Measurements from ENCODE around the gene PAGR1.
"Not testable (repeated sequence)": the region's sequence is repeated elsewhere in the genome, so short reads cannot be mapped to it uniquely, and the experiment has no call there.

Gene PAGR1

GRCh38 chr16:29857133-29857760 is 41.3 kb downstream of the PAGR1 start:
- peaks cover 24% of the 10 kb centered on the region for H3K36me3 ChIP-seq (ENCODE audit: control insufficient read depth, insufficient read depth, low read length)
- H3K9ac ChIP-seq (ENCODE audit: low read length), result no peak overlapping the region
- H3K27me3 ChIP-seq (ENCODE audit: control insufficient read depth, insufficient read depth, low read length), result no peaks in the 10 kb centered on the region
- no peak overlapping the region for H3K4me3 ChIP-seq (ENCODE audit: low read length)
- peaks cover 2% of the 10 kb centered on the region for H3K4me1 ChIP-seq (ENCODE audit: control insufficient read depth, insufficient read depth, low read length)
- H3K27ac ChIP-seq (ENCODE audit: low read depth, low read length), result no peak overlapping the region

- Histone ChIP-seq H3K36me3 (ENCODE audit: control insufficient read depth, insufficient read depth, low read length) (peaks cover 24% of the 10 kb centered on the region), H3K4me1 (ENCODE audit: control insufficient read depth, insufficient read depth, low read length) (peaks cover 2% of the 10 kb centered on the region), H3K27me3 (ENCODE audit: control insufficient read depth, insufficient read depth, low read length) (no peaks in the 10 kb centered on the region), H3K27ac (ENCODE audit: low read depth, low read length) (no peak overlapping the region), H3K9ac (ENCODE audit: low read length) (no peak overlapping the region), H3K4me3 (ENCODE audit: low read length) (no peak overlapping the region)
Observed at GRCh38 chr16:29858149-29858849, 42.3 kb downstream of the PAGR1 start.

- H3K4me1 ChIP-seq (ENCODE audit: control insufficient read depth, insufficient read depth, low read length), result peaks cover 2% of the 10 kb centered on the region
Observed at GRCh38 chr16:29858974-29859373, 43.0 kb downstream of the PAGR1 start.

GRCh38 chr16:29860218-29860617 is 44.3 kb downstream of the PAGR1 start:
- no peak overlapping the region for H3K4me3 ChIP-seq (ENCODE audit: low read length)
- H3K27ac ChIP-seq (ENCODE audit: low read depth, low read length), result no peak overlapping the region
- peaks cover 2% of the 10 kb centered on the region for H3K4me1 ChIP-seq (ENCODE audit: control insufficient read depth, insufficient read depth, low read length)
- peaks cover 24% of the 10 kb centered on the region for H3K36me3 ChIP-seq (ENCODE audit: control insufficient read depth, insufficient read depth, low read length)
- no peaks in the 10 kb centered on the region for H3K27me3 ChIP-seq (ENCODE audit: control insufficient read depth, insufficient read depth, low read length)
- H3K9ac ChIP-seq (ENCODE audit: low read length), result no peak overlapping the region

More at GRCh38 chr16:29858974-29859373, 43.0 kb downstream of the PAGR1 start:
- Histone ChIP-seq H3K27me3 (ENCODE audit: control insufficient read depth, insufficient read depth, low read length) (no peaks in the 10 kb centered on the region), H3K4me3 (ENCODE audit: low read length) (no peak overlapping the region), H3K27ac (ENCODE audit: low read depth, low read length) (no peak overlapping the region), H3K9ac (ENCODE audit: low read length) (no peak overlapping the region), H3K36me3 (ENCODE audit: control insufficient read depth, insufficient read depth, low read length) (peaks cover 24% of the 10 kb centered on the region)

GRCh38 chr16:29862383-29862883 is 46.5 kb downstream of the PAGR1 start:
- peak overlapping the region; percentile 29 for H3K9ac ChIP-seq (ENCODE audit: low read length)
- H3K4me3 ChIP-seq (ENCODE audit: low read length), result peak overlapping the region; percentile 89
- H3K27me3 ChIP-seq (ENCODE audit: control insufficient read depth, insufficient read depth, low read length), result no peaks in the 10 kb centered on the region
- peaks cover 24% of the 10 kb centered on the region for H3K36me3 ChIP-seq (ENCODE audit: control insufficient read depth, insufficient read depth, low read length)
- peak overlapping the region; percentile 89 for H3K27ac ChIP-seq (ENCODE audit: low read depth, low read length)
- H3K4me1 ChIP-seq (ENCODE audit: control insufficient read depth, insufficient read depth, low read length), result peaks cover 2% of the 10 kb centered on the region

GRCh38 chr16:29862884-29863668 is 47.1 kb downstream of the PAGR1 start, which contains the start of gene CDIPT:
Gene CDIPT (minus strand): TSS chr16:29863226. CDS start chr16:29862857, 369 bp downstream.
- Histone ChIP-seq H3K36me3 (ENCODE audit: control insufficient read depth, insufficient read depth, low read length) (peaks cover 24% of the 10 kb centered on the region), H3K27ac (ENCODE audit: low read depth, low read length) (peak within 1 kb of the TSS; percentile 89), H3K4me3 (ENCODE audit: low read length) (peak within 1 kb of the TSS; percentile 89), H3K9ac (ENCODE audit: low read length) (peak within 1 kb of the TSS; percentile 29), H3K4me1 (ENCODE audit: control insufficient read depth, insufficient read depth, low read length) (peaks cover 2% of the 10 kb centered on the region), H3K27me3 (ENCODE audit: control insufficient read depth, insufficient read depth, low read length) (no peaks in the 10 kb centered on the region)

GRCh38 chr16:29863669-29863984 is 47.7 kb downstream of the PAGR1 start:
- Histone ChIP-seq H3K36me3 (ENCODE audit: control insufficient read depth, insufficient read depth, low read length) (peaks cover 21% of the 10 kb centered on the region), H3K4me1 (ENCODE audit: control insufficient read depth, insufficient read depth, low read length) (peaks cover 2% of the 10 kb centered on the region), H3K27me3 (ENCODE audit: control insufficient read depth, insufficient read depth, low read length) (no peaks in the 10 kb centered on the region), H3K9ac (ENCODE audit: low read length) (no peak overlapping the region), H3K27ac (ENCODE audit: low read depth, low read length) (peak overlapping the region; percentile 89), H3K4me3 (ENCODE audit: low read length) (peak overlapping the region; percentile 89)

- Histone ChIP-seq H3K27ac (ENCODE audit: low read depth, low read length) (no peak overlapping the region), H3K9ac (ENCODE audit: low read length) (no peak overlapping the region), H3K27me3 (ENCODE audit: control insufficient read depth, insufficient read depth, low read length) (no peaks in the 10 kb centered on the region), H3K4me1 (ENCODE audit: control insufficient read depth, insufficient read depth, low read length) (peaks cover 2% of the 10 kb centered on the region), H3K4me3 (ENCODE audit: low read length) (no peak overlapping the region), H3K36me3 (ENCODE audit: control insufficient read depth, insufficient read depth, low read length) (peaks cover 16% of the 10 kb centered on the region)
Observed at GRCh38 chr16:29864205-29864604, 48.3 kb downstream of the PAGR1 start.

- Histone ChIP-seq H3K36me3 (ENCODE audit: control insufficient read depth, insufficient read depth, low read length) (no peaks in the 10 kb centered on the region), H3K9ac (ENCODE audit: low read length) (no peak overlapping the region), H3K4me1 (ENCODE audit: control insufficient read depth, insufficient read depth, low read length) (no peaks in the 10 kb centered on the region), H3K27ac (ENCODE audit: low read depth, low read length) (no peak overlapping the region), H3K4me3 (ENCODE audit: low read length) (no peak overlapping the region), H3K27me3 (ENCODE audit: control insufficient read depth, insufficient read depth, low read length) (no peaks in the 10 kb centered on the region)
Observed at GRCh38 chr16:29868396-29869009, 52.6 kb downstream of the PAGR1 start.

DNA sequence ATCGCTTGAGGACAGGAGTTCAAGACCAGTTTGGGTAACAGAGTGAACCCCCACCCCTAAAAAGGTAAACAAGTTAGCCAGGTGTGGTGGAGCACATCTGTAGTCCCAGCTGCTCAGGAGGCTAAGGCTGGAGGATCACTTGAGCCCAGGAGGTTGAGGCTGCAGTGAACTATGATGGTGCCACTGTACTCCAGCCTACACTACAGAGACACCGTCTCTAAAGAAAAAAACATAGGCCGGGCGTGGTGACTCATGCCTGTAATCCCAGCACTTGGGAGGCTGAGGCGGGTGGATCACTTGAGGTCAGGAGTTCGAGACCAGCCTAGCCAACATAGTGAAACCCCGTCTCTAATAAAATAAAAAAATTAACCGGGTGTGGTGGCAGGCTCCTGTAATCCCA is 53.1 kb downstream of the PAGR1 start:
- H3K4me3 ChIP-seq (ENCODE audit: low read length); H3K27ac ChIP-seq (ENCODE audit: low read depth, low read length); H3K9ac ChIP-seq (ENCODE audit: low read length); H3K4me1 ChIP-seq (ENCODE audit: control insufficient read depth, insufficient read depth, low read length); H3K27me3 ChIP-seq (ENCODE audit: control insufficient read depth, insufficient read depth, low read length); H3K36me3 ChIP-seq (ENCODE audit: control insufficient read depth, insufficient read depth, low read length): not testable (repeated sequence)
